IPS DF 4.7 (cell line): ENCODE measurements around the gene GBX2.

Source experiments
- DNase-seq: peaks from one replicate; pipeline ENCODE4 v3.0.0-alpha.2; 2013; ENCODE audit warnings: low spot score; ENCODE audit errors: extremely low read depth

GBX2 gene

DNA sequence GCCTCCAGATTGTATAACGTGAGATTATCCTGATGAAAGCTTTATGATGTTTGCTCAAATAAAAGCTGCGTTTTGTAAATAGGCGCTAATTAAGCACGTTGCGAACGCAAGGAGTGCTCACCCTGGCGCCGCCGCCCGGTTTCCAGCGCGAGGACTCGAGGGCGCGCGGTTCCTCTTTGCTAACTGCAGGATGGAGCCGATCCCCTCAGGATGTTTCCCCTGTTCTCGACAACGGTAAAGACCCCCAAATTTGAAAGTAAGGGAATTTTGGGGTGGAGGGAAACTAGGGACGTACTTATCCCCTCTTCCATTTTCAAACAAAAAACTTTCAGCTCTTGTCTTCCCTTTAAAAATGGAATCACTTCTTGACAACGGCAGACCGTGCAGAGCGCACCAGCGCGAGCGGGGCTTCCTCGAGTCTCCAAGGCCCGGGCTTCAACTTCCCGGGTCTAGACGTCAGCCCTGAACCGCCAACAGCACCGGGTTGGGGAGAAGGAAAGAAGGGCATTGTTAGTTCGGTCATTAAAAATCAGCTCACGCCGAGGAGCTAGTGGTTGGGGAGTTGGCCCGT lies 1.1 kb upstream of the GBX2 start:
- DNase-seq, result no peak

DNA sequence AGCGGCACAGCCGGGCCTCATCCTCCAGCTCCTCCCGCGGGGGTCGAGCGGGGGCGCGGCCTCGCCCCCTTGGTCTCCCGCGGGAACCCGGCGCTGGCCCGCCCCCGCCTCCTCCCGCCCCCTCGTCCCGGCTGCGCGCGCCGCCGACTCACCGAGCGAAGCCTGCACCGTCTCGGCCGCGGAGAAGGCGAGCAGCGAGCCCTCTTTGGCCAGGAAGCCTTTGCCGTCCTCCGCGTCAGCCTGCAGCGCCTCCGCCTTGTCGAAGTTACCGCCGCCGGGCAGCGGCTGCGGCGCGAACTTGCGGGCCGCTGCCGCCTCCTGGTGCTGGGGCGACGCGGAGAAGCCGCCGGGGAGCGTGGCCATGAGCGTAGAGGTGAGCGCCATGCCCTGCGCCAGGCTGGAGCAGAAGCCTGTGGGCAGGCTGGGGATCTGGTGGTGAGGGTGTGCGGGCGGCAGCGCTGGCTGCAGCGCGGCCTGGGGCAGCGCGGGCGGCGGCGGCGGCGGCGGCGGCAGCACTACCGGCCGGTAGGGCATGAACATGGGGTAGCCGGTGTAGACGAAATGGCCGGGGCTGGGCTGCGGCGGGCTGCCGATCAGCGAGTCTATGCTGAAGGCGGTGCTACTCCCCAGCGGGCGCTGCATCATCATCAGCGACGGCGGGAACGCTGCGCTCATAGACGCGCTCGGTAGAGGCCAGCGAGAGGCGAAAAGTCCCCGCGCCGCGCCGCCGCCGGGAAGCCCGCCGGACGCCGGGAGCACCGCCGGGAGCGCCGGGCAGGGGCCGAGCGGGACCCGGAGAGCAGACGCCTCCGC lies 683 bp downstream of the GBX2 start:
- DNase-seq, result no peak

DNA sequence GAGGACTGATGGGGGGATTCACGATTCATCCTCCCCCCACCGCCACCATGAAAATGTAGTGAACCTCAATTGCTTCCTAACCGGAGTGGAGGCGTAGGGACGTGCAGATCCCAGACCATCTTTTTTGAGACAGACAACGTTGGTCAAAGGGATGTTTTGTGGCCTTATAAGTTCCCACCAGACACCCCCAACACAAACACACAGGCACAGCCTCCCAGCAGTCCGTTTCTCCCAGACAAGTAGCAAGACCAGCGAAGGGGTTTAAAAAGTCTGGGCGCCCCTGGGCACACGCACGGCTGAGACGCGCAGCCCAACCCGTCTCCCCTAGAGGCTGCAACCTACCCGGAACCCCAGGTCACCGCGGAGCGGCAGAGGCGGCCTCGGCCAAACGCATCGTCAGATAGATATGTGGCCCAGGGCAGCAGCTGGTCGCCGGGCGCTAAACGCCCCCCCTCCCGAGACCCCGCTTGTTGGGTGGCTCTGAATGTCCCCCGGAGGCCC lies 1.3 kb downstream of the GBX2 start:
- no peak for DNase-seq

DNA sequence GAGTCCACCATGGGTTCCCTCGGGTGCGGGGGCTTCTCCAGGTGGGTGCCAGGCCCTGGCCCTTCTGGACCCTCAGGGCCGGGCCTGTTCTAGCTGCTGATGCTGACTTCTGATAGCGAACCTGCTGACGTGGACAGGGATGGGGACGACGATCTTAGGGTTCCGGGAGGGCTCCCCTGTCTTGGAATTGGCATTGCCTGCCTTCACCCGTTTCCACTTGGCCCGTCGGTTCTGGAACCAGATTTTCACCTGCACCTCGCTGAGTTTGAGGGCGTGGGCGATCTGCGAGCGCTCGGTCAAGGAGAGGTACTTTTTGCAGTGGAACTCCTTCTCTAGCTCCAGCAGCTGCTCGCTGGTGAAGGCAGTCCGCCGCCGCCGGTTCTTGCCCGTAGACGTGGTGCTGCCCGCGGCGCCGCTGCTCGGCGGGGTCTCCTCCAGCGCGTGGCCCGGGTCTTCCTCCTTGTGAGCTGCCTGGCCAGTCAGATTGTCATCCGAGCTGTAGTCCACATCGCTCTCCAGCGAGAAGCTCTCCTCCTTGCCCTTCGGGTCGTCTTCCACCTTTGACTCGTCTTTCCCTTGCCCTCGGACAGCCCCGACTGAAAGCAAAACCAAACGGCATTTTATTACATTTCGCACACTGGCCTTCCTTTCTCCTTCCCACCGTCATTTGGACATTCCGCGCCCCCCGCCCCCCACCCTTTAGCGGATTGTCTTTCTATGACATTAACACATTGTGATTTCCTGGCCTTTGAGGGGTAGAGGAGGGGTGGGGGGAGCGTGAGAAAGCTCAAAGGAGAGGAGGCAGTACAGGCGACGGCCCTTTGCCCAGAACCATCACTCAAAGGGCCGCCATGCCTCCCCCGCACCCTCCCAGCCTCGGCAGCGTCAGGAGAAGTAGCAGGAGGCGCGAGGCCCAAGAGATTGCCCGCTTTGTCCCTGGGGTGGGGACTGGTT lies 2.1 kb downstream of the GBX2 start:
- no peak for DNase-seq

DNA sequence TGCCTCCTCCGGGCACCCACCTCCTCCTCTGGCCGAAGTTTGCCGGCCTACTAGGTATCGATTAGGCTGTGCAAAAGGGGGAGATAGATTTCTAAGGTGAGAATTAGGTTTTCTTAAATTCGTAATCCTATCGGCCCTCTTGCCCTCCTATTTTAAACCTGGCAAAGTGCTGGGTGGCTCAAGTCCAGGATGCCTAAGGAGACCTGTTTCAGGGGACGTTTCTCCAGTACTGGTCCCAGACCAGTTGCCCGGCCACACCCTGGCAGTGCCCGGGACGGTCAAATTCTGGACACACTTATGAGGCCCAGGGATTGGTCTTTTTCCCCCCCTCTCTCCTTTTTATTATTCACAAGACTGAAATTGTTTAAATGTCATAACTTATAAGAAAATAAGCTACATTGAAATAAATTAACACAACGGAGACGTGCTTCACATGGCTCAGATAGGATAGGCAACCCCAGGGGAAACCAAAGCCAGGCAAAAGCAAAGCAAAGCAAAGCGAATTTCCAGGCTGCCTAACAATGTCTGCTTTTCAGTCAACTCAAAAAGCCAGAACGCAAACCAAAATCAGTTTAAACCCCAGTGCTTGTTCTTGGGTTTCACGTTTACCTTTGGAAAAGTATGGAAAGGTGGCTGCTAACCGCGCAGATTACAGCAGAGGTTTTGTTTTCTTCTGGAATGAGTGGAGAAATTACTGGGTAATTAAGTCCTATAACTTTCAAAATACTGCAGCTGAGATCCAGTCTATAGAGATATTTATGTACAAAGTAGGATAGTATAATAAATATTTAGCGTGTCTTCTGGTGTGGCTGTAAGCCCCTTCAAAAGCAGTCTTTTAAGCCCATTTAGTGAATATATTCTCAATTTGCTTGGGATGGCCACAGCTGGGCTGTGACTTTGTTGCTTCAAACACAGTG lies 3.0 kb downstream of the GBX2 start:
- no peak for DNase-seq

DNA sequence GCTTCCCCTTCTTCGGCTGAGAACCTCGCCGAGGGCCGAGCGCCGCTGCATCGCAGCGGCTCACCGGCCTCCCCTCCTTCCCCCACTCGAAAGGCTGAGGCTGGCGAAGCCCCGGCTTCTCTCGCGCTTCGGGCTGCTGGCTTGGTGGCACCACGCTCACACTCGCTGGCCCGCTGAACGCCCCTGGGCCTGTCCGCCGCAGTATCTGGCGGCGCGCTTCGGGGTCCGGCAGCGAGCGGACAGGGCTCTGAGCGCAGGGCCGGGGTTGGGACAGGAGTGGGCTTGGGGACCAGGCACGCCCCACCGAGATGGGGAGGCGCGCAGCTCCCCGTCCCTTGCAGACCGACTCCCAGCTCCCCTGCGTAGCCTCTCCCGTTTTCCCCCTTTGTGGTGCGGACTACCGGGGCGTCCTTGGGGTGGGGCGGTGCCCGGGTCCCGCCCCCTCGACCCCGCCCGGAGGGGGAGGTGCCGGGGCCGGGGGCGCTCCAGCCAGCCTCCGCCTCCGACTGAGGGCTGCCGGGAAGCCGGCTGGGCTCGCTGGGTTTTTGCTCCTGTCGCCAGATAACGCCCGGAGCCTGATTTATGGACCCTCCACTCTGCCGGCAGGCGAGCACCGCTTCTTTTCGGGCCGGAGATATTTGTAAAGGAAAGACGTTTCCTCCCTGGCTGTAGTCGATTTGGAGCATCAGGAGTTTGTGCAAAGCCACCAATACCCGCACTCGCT lies 3.8 kb downstream of the GBX2 start:
- no peak for DNase-seq

DNA sequence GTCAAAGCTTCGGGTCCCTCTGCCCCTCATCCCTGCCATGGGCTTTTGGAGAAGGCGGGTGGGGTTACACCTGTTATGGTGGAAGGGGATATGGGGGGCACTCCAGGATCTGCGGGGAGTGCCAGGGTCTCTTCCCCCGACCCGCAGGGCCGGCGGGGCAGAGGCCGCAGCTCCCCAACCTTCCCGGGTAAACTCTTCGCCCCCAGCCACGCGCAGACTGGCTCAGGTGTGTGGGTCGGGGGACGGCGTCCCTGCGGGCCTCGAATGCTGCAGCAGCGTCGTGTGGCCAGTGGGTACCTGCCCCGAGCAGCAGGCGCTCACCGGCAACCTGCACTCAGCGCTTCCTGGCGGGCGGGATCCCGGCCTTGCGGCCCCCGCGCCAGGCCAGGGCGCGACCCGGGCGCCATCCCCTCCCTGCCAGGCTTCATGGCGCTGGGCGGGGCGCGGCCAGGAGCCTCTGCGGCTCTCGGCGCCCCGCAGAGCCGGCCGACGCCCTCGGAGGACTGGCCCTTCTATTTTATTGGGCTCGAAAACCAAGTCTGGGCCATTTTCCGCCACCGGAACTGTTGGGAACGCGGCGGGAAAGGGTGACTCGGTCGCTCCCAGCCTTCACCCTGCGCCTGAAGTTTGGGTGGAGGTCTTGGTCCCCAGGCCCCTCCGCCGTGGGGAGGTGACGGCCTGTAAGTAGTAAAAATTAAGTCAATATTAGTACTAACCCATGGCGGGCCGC lies 4.5 kb downstream of the GBX2 start:
- no peak for DNase-seq

DNA sequence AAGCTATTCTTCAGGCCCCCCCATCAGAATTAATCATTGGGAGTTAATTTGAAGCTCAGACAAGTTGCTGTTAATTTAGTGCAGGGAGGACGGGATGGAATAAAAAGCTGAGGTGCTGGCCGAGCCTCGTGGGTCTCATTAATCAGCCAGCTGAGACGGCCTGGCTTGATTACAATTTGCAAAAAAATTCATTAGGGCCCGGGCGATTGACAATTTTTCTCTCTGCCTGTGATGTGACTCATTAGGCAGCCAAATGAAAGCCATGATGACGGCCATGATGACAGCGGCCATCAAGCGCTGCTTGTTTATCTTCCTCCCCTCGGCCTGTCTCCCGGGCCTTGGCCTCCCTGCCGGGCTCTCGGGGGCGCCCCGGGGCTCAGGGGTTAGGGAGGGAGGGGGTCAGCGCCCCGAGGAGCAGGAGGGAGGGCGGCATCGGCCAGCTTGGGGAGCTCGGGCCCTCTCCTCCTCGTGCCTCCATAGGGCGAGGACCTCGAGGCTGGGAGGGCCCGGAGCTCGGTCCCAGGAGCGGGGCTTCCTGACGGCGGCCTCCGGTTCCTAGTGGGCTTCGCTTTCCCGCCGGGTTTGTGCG lies 5.2 kb downstream of the GBX2 start:
- no peak for DNase-seq

DNA sequence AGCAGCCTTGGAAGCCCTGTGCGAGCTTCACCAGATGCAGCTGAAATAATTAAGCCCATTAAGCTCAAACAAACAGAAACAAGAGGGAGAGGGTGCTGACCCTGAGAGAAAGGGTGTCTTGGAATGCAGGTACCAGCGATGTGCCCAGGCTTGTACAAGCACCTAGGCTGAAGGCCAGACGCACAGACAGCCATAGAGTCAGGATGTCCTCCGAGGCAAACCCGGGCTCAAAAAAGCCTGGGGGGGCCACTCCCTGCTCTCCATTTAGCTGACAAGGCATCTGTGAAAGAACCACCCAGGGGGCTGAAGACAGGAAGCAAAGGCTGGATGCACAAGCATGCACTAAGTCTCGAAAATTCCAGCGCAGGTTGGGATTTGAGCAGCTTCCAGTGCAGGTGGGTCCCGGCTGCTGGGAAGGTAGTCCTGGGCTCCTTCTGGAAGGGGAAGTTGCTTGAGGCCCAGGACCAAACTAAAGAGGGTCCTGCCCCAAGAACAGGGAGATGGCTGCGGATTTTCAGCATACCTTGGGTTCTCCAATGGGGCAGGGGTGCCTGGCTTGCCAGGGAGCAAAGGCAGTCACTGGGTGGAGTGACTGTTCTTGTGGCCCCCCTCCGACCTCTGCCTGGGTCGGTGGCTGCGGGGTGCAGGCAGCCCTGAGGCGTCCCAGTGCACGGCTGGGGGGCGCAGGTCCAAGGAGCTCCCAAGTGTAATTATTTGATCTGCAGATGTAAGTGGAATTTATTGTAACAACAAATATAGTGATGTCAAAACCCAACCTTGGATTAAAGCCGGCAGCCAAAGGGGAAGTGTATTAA lies 5.9 kb downstream of the GBX2 start:
- no peak for DNase-seq

DNA sequence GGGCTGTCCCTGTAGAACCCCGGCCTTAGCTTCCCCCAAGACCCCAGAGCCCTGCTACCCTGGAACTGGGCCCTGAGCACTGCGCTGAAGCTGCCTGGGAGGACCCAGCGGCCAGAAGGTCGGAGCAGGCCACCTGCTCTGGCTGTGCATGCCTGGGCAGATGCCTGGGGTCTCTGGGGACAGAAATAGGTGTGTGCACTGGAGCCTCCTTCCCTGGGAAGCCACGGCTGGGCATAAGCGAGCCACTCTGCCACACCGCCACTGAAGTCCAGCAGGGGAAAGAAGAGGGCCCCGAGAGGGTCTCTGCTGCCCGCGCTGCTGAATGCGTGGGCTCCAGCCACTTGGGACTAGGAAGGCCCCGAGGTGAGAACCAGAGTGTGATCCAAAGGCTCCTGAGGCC lies 6.7 kb downstream of the GBX2 start:
- DNase-seq, result no peak

DNA sequence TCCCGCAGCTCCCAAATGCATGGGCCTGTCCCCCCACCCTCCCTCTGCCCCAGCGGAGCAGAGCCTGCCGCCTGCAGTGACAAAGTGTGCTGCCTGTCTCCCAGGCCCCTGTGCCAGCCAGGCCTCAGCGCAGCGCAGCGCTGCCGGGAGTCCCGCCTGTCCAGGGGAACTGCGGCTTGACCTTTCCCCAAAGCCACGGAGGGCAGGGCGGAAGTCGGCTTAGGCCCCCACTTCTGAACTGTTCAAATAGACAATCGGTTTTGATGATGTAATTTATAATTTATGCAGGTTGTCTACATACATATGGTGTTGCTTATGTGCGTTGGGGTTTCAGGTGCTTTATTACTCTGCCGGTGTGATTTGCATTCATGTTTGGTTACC lies 7.1 kb downstream of the GBX2 start:
- DNase-seq, result no peak

DNA sequence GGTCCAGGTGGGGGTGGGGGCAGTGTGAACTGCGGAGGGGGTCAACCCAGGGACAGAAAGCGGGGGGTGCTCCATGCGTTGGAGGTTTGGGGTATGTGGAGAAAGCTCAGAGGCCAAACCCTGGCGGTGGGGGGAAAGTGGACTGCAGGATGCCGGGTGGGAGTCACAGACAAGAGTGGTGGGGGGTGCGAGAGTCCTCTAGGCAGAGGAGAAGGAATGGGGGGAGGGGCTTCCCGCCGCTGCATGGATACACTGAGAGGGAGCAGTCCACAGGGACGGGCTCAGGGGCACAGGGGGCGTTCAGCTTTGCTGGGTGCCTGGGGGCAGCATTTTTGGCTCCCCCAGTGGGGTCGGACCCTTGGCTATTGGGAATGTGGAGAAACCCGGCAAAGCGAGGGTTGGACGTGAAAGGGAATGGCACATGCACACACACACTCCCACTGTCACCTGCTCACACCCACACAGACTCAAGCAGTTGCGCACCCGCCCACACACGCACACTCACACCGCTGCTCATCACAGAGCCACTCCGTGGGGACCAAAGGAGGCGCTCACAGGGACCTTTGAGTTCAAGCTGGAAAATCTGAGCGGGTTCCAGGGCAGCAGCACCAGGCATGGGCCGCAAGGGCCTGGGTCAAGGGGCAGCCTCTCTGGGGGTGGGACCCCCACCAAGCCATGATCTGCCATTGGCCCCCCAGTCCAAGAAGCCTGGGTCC lies 7.7 kb downstream of the GBX2 start:
- DNase-seq, result no peak

DNA sequence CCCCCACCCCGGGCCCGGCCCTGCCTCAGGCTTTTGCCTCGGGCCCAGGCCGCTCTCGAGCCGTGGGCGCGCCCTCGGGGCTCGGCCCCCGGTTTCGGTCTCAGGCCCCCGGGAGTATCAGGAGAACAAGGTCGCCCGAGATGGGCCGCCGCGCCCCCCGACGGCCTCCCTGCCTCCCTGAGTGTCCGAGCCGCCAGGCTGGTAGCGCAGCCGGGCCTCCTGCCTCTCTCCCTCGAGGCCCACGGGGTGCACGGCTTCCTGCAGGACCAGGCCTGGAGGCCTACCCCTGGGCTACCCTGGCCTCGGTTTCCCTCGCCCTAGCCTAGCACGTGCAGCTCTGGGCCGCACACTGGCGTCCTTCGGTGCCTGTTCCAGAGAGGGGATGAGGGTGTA lies 8.4 kb downstream of the GBX2 start:
- DNase-seq, result no peak

DNA sequence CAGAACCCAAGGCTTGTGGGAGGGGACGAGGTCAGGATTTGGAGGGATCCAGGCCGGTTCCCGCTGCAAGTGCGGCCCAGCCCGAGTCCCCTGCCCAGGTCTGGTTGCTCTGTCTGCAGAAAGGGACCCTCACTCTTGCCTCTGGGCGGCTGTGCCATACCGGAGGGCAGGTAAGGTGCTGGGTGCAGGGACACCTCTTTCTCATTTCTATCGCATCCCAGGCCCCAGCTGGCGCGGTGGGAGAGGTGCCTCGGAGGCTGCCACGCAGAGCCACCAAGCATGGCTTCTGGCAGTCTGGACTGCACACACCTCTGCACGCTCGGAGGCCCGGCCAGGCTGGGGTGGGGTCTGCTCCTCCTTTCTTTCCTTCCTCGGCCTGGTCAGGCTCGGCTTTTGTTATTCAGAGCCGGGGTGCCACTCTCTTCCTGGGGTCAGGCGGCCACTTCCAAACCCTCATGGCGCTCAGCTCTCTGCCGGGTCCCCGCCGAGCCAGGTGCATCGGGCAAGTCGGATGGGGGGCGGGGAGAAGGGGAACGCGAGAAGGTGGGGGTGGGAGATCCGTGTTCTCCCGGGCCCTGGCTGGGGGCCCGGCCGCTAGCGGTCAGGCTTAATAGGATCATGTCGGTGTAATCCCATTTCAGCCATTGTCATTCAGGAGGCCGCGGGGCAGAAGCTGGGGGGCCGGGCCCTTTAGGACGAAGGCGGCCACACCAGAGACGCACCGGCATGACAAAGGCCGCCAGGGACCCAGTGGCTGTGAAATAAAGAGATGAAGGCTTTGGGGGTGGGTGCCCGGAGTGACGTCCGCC lies 9.0 kb downstream of the GBX2 start:
- no peak for DNase-seq

DNA sequence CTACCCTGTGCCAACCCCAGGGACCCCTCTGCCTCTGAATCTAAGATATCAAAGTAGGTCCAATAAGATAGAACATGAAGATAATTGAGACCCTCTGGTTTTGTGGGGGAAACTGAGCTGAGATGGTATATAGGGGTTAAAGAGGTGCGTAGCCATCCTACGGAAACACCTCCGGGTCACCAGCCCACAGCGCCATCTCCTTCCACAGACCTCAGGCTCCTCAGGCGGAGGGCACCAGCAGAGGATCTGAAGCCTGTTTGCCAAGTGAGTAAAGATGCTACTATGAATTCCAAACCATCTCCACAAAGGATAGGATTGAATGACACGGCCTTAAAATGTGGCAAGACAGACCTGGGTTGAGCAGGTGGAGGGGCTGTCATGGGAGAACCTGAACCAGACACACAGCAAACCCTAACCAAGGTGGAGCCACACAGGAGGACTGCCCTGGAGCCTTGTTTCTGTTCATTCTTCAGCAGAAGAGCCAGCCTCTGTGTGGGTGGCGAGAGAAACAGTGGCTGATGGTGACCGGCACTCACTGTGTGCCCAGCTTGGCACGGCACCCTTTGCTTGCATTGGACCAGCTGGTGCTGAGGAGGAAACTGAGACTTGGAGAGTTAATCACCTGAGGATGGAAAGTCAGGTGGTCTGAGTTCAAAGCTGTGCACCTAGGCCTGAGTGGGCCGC lies 10.2 kb downstream of the GBX2 start:
- DNase-seq, result no peak

DNA sequence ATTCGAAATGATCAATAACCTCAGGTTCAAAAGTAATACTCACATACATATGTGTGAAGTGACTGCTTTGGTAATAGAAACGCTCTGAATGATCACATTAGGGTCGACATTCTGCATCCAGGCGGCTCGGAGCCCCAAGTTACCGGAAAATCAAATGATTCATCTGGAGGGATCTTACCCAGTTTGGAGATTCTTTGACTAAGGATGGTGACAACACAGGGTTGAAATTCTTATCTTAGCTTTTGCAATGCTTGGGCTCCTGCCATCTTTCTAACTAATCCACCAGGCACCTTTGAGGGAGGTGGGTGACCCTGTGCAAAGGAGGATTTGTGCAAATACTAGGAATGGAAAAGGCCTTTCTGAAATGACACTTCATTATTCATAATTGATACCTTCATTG lies 10.8 kb downstream of the GBX2 start:
- DNase-seq, result no peak
